Measurements from ENCODE around the gene KRTAP10-2. TPM values are rescaled to one million over a fixed set of nuclear protein-coding genes. Genes with fewer than 3 reads are reported as not detected.

Gene KRTAP10-2
- total RNA-seq, 1 experiment from 2014 or later, result not detected

DNA sequence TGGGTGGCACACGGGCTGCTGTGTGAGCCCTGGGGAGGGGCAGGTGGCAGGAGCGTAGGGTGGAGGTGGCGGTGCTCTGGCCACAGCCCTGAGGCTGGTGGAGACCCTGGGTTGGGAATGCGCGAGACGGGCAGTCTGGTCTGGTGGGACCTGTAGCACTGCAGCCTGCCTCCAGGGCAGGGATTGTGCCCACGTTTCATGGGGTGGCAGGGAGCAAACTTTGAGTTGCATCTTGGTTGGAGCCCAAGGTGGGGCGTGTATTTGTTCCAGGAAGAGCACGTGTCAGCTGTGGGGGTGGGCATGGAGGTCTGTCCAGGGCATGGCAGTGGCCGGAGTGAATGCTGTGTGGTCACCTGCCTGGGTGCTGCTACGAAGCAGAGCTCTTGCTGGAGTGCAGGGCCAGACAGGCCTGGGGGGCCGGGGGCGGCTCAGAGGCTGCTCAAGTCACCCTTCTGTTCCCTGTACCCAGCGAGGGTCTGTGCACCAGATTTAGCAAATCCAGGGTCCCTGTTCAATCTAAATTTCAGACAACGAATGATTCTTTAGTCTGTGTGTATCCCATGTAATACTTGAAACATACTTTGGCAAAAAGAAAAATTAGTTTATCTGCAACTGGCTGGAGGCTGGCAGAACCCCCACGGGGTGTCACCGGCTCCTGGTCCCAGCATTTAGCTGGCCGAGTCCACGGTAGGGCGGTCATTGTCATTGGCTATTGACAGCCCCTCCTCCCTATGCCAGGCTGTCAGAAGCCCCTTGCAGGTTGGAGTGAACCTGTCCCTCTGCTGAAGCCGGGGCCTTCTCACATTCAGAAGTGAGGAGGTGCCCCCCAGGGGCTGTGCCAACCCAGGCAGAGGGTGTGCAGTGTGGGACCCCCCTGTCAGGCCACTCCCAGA, 38.6 kb downstream of the KRTAP10-2 start:
- Histone ChIP-seq H2AFZ (ENCODE audit: low read length) (no peak overlapping the region), H3K79me2 (ENCODE audit: low read length) (no peaks in the 10 kb centered on the region), H3K4me2 (ENCODE audit: low read depth, low read length, poor library complexity, severe bottlenecking) (no peak overlapping the region), H3K4me3 (ENCODE audit: low read length) (no peak overlapping the region), H3K27me3 (ENCODE audit: low read length) (no peaks in the 10 kb centered on the region), H3K4me1 (ENCODE audit: low read length) (peaks cover 6% of the 10 kb centered on the region), H3K27ac (ENCODE audit: low read length) (no peak overlapping the region), H3K36me3 (ENCODE audit: insufficient read depth, low read length) (no peaks in the 10 kb centered on the region), H3K9ac (ENCODE audit: low read length) (no peak overlapping the region), H3K9me2 (replicated peaks; ENCODE audit: insufficient read depth, low read length) (no peaks in the 10 kb centered on the region), H4K20me1 (ENCODE audit: insufficient read depth, low read depth, low read length) (peaks cover 6% of the 10 kb centered on the region; the same call in 1 of the 2 replicates), H3K9me3 (ENCODE audit: low read length) (no peaks in the 10 kb centered on the region; the same call in 1 of the 2 replicates)
- DNase-seq, result no peak

- peaks cover 6% of the 10 kb centered on the region; the same call in 1 of the 2 replicates for H4K20me1 ChIP-seq (ENCODE audit: insufficient read depth, low read depth, low read length)
- no peak overlapping the region for H3K9ac ChIP-seq (ENCODE audit: low read length)
- H2AFZ ChIP-seq (ENCODE audit: low read length), result no peak overlapping the region
- no peak overlapping the region for H3K4me3 ChIP-seq (ENCODE audit: low read length)
- DNase-seq, result no peak
- no peaks in the 10 kb centered on the region for H3K9me3 ChIP-seq (ENCODE audit: low read length)
- no peak overlapping the region for H3K27ac ChIP-seq (ENCODE audit: low read length)
- no peaks in the 10 kb centered on the region for H3K36me3 ChIP-seq (ENCODE audit: insufficient read depth, low read length)
- peaks cover 6% of the 10 kb centered on the region for H3K4me1 ChIP-seq (ENCODE audit: low read length)
- H3K79me2 ChIP-seq (ENCODE audit: low read length), result no peaks in the 10 kb centered on the region
- H3K9me2 ChIP-seq (replicated peaks; ENCODE audit: insufficient read depth, low read length), result no peaks in the 10 kb centered on the region
- no peak overlapping the region for H3K4me2 ChIP-seq (ENCODE audit: low read depth, low read length, poor library complexity, severe bottlenecking)
- H3K27me3 ChIP-seq (ENCODE audit: low read length), result no peaks in the 10 kb centered on the region
Measured at GRCh38 chr21:44511938-44512275, 39.4 kb downstream of the KRTAP10-2 start.

GRCh38 chr21:44511219-44511937, 39.9 kb downstream of the KRTAP10-2 start:
- Histone ChIP-seq H3K4me2 (ENCODE audit: low read depth, low read length, poor library complexity, severe bottlenecking) (no peak overlapping the region), H3K9me3 (ENCODE audit: low read length) (no peaks in the 10 kb centered on the region)

GRCh38 chr21:44510508-44511218, 40.6 kb downstream of the KRTAP10-2 start:
- Histone ChIP-seq H3K4me3 (ENCODE audit: low read length) (no peak overlapping the region), H3K9me2 (replicated peaks; ENCODE audit: insufficient read depth, low read length) (no peaks in the 10 kb centered on the region), H3K36me3 (ENCODE audit: insufficient read depth, low read length) (no peaks in the 10 kb centered on the region), H3K79me2 (ENCODE audit: low read length) (no peaks in the 10 kb centered on the region), H3K27ac (ENCODE audit: low read length) (no peak overlapping the region), H3K9me3 (ENCODE audit: low read length) (no peaks in the 10 kb centered on the region), H3K27me3 (ENCODE audit: low read length) (no peaks in the 10 kb centered on the region), H3K4me2 (ENCODE audit: low read depth, low read length, poor library complexity, severe bottlenecking) (peak overlapping the region; percentile 41), H4K20me1 (ENCODE audit: insufficient read depth, low read depth, low read length) (peaks cover 6% of the 10 kb centered on the region; the same call in 1 of the 2 replicates), H2AFZ (ENCODE audit: low read length) (no peak overlapping the region), H3K9ac (ENCODE audit: low read length) (no peak overlapping the region), H3K4me1 (ENCODE audit: low read length) (peaks cover 6% of the 10 kb centered on the region)
- peak; percentile 87 for DNase-seq

More at GRCh38 chr21:44511219-44511937, 39.9 kb downstream of the KRTAP10-2 start:
- Histone ChIP-seq H4K20me1 (ENCODE audit: insufficient read depth, low read depth, low read length) (peaks cover 6% of the 10 kb centered on the region; the same call in 1 of the 2 replicates), H3K27ac (ENCODE audit: low read length) (no peak overlapping the region), H3K9ac (ENCODE audit: low read length) (no peak overlapping the region), H3K9me2 (replicated peaks; ENCODE audit: insufficient read depth, low read length) (no peaks in the 10 kb centered on the region), H2AFZ (ENCODE audit: low read length) (no peak overlapping the region), H3K36me3 (ENCODE audit: insufficient read depth, low read length) (no peaks in the 10 kb centered on the region), H3K4me3 (ENCODE audit: low read length) (no peak overlapping the region), H3K4me1 (ENCODE audit: low read length) (peaks cover 6% of the 10 kb centered on the region), H3K27me3 (ENCODE audit: low read length) (no peaks in the 10 kb centered on the region), H3K79me2 (ENCODE audit: low read length) (no peaks in the 10 kb centered on the region)
- no peak for DNase-seq

GRCh38 chr21:44510109-44510507, 41.2 kb downstream of the KRTAP10-2 start:
- H3K79me2 ChIP-seq (ENCODE audit: low read length), result no peaks in the 10 kb centered on the region
- H3K4me2 ChIP-seq (ENCODE audit: low read depth, low read length, poor library complexity, severe bottlenecking), result peak overlapping the region; percentile 41
- H4K20me1 ChIP-seq (ENCODE audit: insufficient read depth, low read depth, low read length), result peaks cover 6% of the 10 kb centered on the region; the same call in 1 of the 2 replicates
- no peaks in the 10 kb centered on the region for H3K9me3 ChIP-seq (ENCODE audit: low read length)
- no peak overlapping the region for H3K9ac ChIP-seq (ENCODE audit: low read length)
- no peak for DNase-seq
- no peaks in the 10 kb centered on the region for H3K27me3 ChIP-seq (ENCODE audit: low read length)
- no peak overlapping the region for H3K27ac ChIP-seq (ENCODE audit: low read length)
- H3K36me3 ChIP-seq (ENCODE audit: insufficient read depth, low read length), result no peaks in the 10 kb centered on the region
- H3K9me2 ChIP-seq (replicated peaks; ENCODE audit: insufficient read depth, low read length), result no peaks in the 10 kb centered on the region
- H3K4me1 ChIP-seq (ENCODE audit: low read length), result peaks cover 6% of the 10 kb centered on the region
- no peak overlapping the region for H2AFZ ChIP-seq (ENCODE audit: low read length)
- no peak overlapping the region for H3K4me3 ChIP-seq (ENCODE audit: low read length)

- H3K4me1 ChIP-seq (ENCODE audit: low read length), result peaks cover 6% of the 10 kb centered on the region
- H3K9ac ChIP-seq (ENCODE audit: low read length), result no peak overlapping the region
- H3K4me3 ChIP-seq (ENCODE audit: low read length), result no peak overlapping the region
- no peak overlapping the region for H3K4me2 ChIP-seq (ENCODE audit: low read depth, low read length, poor library complexity, severe bottlenecking)
- peaks cover 6% of the 10 kb centered on the region; the same call in 1 of the 2 replicates for H4K20me1 ChIP-seq (ENCODE audit: insufficient read depth, low read depth, low read length)
- DNase-seq, result peak; percentile 48
- no peaks in the 10 kb centered on the region for H3K79me2 ChIP-seq (ENCODE audit: low read length)
- no peaks in the 10 kb centered on the region for H3K9me3 ChIP-seq (ENCODE audit: low read length)
- no peaks in the 10 kb centered on the region for H3K9me2 ChIP-seq (replicated peaks; ENCODE audit: insufficient read depth, low read length)
- no peaks in the 10 kb centered on the region for H3K36me3 ChIP-seq (ENCODE audit: insufficient read depth, low read length)
- H3K27ac ChIP-seq (ENCODE audit: low read length), result no peak overlapping the region
- H2AFZ ChIP-seq (ENCODE audit: low read length), result no peak overlapping the region
- no peaks in the 10 kb centered on the region for H3K27me3 ChIP-seq (ENCODE audit: low read length)
Measured at GRCh38 chr21:44509539-44509938, 41.8 kb downstream of the KRTAP10-2 start.

GRCh38 chr21:44508711-44509445, 42.4 kb downstream of the KRTAP10-2 start:
- H3K27ac ChIP-seq (ENCODE audit: low read length), result no peak overlapping the region
- no peaks in the 10 kb centered on the region for H3K36me3 ChIP-seq (ENCODE audit: insufficient read depth, low read length)
- DNase-seq, result no peak
- no peaks in the 10 kb centered on the region for H3K9me2 ChIP-seq (replicated peaks; ENCODE audit: insufficient read depth, low read length)
- no peaks in the 10 kb centered on the region for H3K9me3 ChIP-seq (ENCODE audit: low read length)
- no peak overlapping the region for H2AFZ ChIP-seq (ENCODE audit: low read length)
- H3K9ac ChIP-seq (ENCODE audit: low read length), result no peak overlapping the region
- peaks cover 6% of the 10 kb centered on the region; the same call in 1 of the 2 replicates for H4K20me1 ChIP-seq (ENCODE audit: insufficient read depth, low read depth, low read length)
- H3K27me3 ChIP-seq (ENCODE audit: low read length), result no peaks in the 10 kb centered on the region
- no peaks in the 10 kb centered on the region for H3K79me2 ChIP-seq (ENCODE audit: low read length)
- no peak overlapping the region for H3K4me3 ChIP-seq (ENCODE audit: low read length)
- peaks cover 6% of the 10 kb centered on the region for H3K4me1 ChIP-seq (ENCODE audit: low read length)
- no peak overlapping the region for H3K4me2 ChIP-seq (ENCODE audit: low read depth, low read length, poor library complexity, severe bottlenecking)

Measured in Karpas-422 (cell line).